GM18907 (cell line): ENCODE data around the gene IL3RA.
"Not testable (repeated sequence)": the region's sequence is repeated elsewhere in the genome, so short reads cannot be mapped to it uniquely, and the experiment has no call there.

Source experiments
- ATAC-seq: cut with Tn5 transposase; IDR thresholded peaks from one replicate; pipeline ENCODE4 v1.9.1; 2021; ENCODE audit warnings: mild to moderate bottlenecking, moderate library complexity; ENCODE audit not compliant: unreplicated experiment

IL3RA gene

GRCh38 chrX:1420371-1420770 is 83.8 kb downstream of the IL3RA start:
- ATAC-seq = no peak

- no peak for ATAC-seq
Measured at GRCh38 chrX:1421433-1422134, 85.0 kb downstream of the IL3RA start.

- no peak for ATAC-seq
Measured at GRCh38 chrX:1422135-1422465, 85.5 kb downstream of the IL3RA start.

GRCh38 chrX:1423215-1423614 is 86.6 kb downstream of the IL3RA start:
- ATAC-seq = no peak

GRCh38 chrX:1424147-1424851 is 87.7 kb downstream of the IL3RA start:
- ATAC-seq = no peak

- ATAC-seq = no peak
Measured at GRCh38 chrX:1425381-1425780, 88.8 kb downstream of the IL3RA start.

- ATAC-seq = not testable (repeated sequence)
Measured at GRCh38 chrX:1426321-1426720, 89.7 kb downstream of the IL3RA start.

GRCh38 chrX:1427756-1428155 is 91.2 kb downstream of the IL3RA start:
- no peak for ATAC-seq

- no peak for ATAC-seq
Measured at GRCh38 chrX:1430451-1430850, 93.9 kb downstream of the IL3RA start.
